Measurements from ENCODE around the gene FAM53A. TPM values are rescaled to one million over a fixed set of nuclear protein-coding genes. Genes with fewer than 3 reads are reported as not detected.

The FAM53A gene
- polyA plus RNA-seq, 1 experiment = 1.1 TPM

- DNase-seq (ENCODE audit: low read depth, low spot score) = no peak
- Histone ChIP-seq H3K9me3 (ENCODE audit: control insufficient read depth, insufficient read depth, low read length) (no peaks in the 10 kb centered on the region), H3K4me3 (ENCODE audit: low read depth, low read length) (no peak overlapping the region), H3K27ac (ENCODE audit: low read depth, low read length) (no peak overlapping the region), H3K27me3 (ENCODE audit: control insufficient read depth, insufficient read depth, low read length) (no peaks in the 10 kb centered on the region)
- ChIA-PET CTCF (no interaction called here), POLR2A (interaction anchor here (0.6 kb wide), 1 partner anchor 120 kb away, joined by 4 read pairs; no protein-coding TSS in a partner anchor)
- no peak for TF ChIP-seq CTCF (IDR thresholded peaks at IDR 0.05; ENCODE audit: low read depth, low read length)
Observed at GRCh38 chr4:1664141-1664540, 20.0 kb downstream of the FAM53A start.

GRCh38 chr4:1663549-1663948 lies 20.6 kb downstream of the FAM53A start:
- ChIA-PET POLR2A (interaction anchor here (0.6 kb wide), 1 partner anchor 120 kb away, joined by 4 read pairs; no protein-coding TSS in a partner anchor), CTCF (interaction anchor here (0.6 kb wide), 2 partner anchors 26 to 169 kb away, joined by 3 read pairs; no protein-coding TSS in a partner anchor)
- no peaks in the 10 kb centered on the region for H3K27me3 ChIP-seq (ENCODE audit: control insufficient read depth, insufficient read depth, low read length)
- H3K9me3 ChIP-seq (ENCODE audit: control insufficient read depth, insufficient read depth, low read length) = no peaks in the 10 kb centered on the region
- no peak for DNase-seq (ENCODE audit: low read depth, low spot score)
- no peak overlapping the region for H3K27ac ChIP-seq (ENCODE audit: low read depth, low read length)
- no peak overlapping the region for H3K4me3 ChIP-seq (ENCODE audit: low read depth, low read length)
- no peak for TF ChIP-seq CTCF (IDR thresholded peaks at IDR 0.05; ENCODE audit: low read depth, low read length)

- no peak overlapping the region for H3K4me3 ChIP-seq (ENCODE audit: low read depth, low read length)
- ChIA-PET POLR2A (no interaction called here), CTCF (no interaction called here)
- H3K9me3 ChIP-seq (ENCODE audit: control insufficient read depth, insufficient read depth, low read length) = no peaks in the 10 kb centered on the region
- DNase-seq (ENCODE audit: low read depth, low spot score) = no peak
- H3K27me3 ChIP-seq (ENCODE audit: control insufficient read depth, insufficient read depth, low read length) = no peaks in the 10 kb centered on the region
- H3K27ac ChIP-seq (ENCODE audit: low read depth, low read length) = no peak overlapping the region
- no peak for TF ChIP-seq CTCF (IDR thresholded peaks at IDR 0.05; ENCODE audit: low read depth, low read length)
Observed at GRCh38 chr4:1661695-1662094, 22.4 kb downstream of the FAM53A start.

- ChIA-PET CTCF (no interaction called here), POLR2A (no interaction called here)
- no peaks in the 10 kb centered on the region for H3K27me3 ChIP-seq (ENCODE audit: control insufficient read depth, insufficient read depth, low read length)
- no peak overlapping the region for H3K4me3 ChIP-seq (ENCODE audit: low read depth, low read length)
- DNase-seq (ENCODE audit: low read depth, low spot score) = no peak
- no peaks in the 10 kb centered on the region; the same call in 1 of the 2 replicates for H3K9me3 ChIP-seq (ENCODE audit: control insufficient read depth, insufficient read depth, low read length)
- TF ChIP-seq CTCF (IDR thresholded peaks at IDR 0.05; ENCODE audit: low read depth, low read length) = no peak
- no peak overlapping the region for H3K27ac ChIP-seq (ENCODE audit: low read depth, low read length)
Observed at GRCh38 chr4:1660948-1661677, 23.0 kb downstream of the FAM53A start.
